H9 (cell line): ENCODE data around the gene SOBP. TPM values are rescaled to one million over a fixed set of nuclear protein-coding genes. Genes with fewer than 3 reads are reported as not detected.

ENCODE experiments used
- DNase-seq: peaks from one replicate; pipeline ENCODE4 v3.0.0-alpha.2; 2017
- H2AFZ ChIP-seq: one replicate; pipeline ENCODE4 v1.6.1; 2013; ENCODE audit warnings: mild to moderate bottlenecking, low read length, control low read depth, moderate library complexity
- H2AK5ac ChIP-seq: 2 replicates; pipeline ENCODE4 v1.6.1; 2013; ENCODE audit warnings: low read length, control low read depth, mixed read lengths; ENCODE audit not compliant: insufficient read length
- H2BK120ac ChIP-seq: one replicate; pipeline ENCODE4 v1.6.1; 2013; ENCODE audit warnings: low read depth, mild to moderate bottlenecking, low read length, control low read depth, inconsistent platforms; ENCODE audit not compliant: poor library complexity, severe bottlenecking
- H2BK12ac ChIP-seq: 2 replicates; pipeline ENCODE4 v1.6.1; 2013; ENCODE audit warnings: low read length, control low read depth, mixed read lengths, low read depth; ENCODE audit not compliant: insufficient read length
- H2BK15ac ChIP-seq: 2 replicates; pipeline ENCODE4 v1.6.1; 2013; ENCODE audit warnings: low read depth, low read length, control low read depth
- H2BK20ac ChIP-seq: one replicate; pipeline ENCODE4 v1.6.1; 2013; ENCODE audit warnings: low read depth, mild to moderate bottlenecking, low read length, control low read depth, inconsistent platforms; ENCODE audit not compliant: poor library complexity, severe bottlenecking
- H2BK5ac ChIP-seq: 2 replicates; pipeline ENCODE4 v1.6.1; 2013; ENCODE audit warnings: low read length, control low read depth, mixed read lengths; ENCODE audit not compliant: insufficient read length
- H3K14ac ChIP-seq: 2 replicates; pipeline ENCODE4 v1.6.1; 2013; ENCODE audit warnings: low read length, control low read depth; ENCODE audit not compliant: insufficient read depth
- H3K18ac ChIP-seq: 2 replicates; pipeline ENCODE4 v1.6.1; 2013; ENCODE audit warnings: low read depth, mild to moderate bottlenecking, mixed read lengths, low read length, control low read depth; ENCODE audit not compliant: insufficient read length
- H3K23ac ChIP-seq: 2 replicates; pipeline ENCODE4 v1.6.1; 2013; ENCODE audit warnings: low read length, control low read depth, mixed read lengths, low read depth; ENCODE audit not compliant: insufficient read length
- H3K23me2 ChIP-seq: 2 replicates; pipeline ENCODE4 v1.6.1; 2013; ENCODE audit warnings: low read depth, mild to moderate bottlenecking, mixed read lengths, low read length, control low read depth; ENCODE audit not compliant: insufficient read length, poor library complexity, severe bottlenecking
- H3K27ac ChIP-seq: 2 replicates; pipeline ENCODE4 v1.5.1; 2013; ENCODE audit warnings: low read length, control low read depth, mixed read lengths, low read depth; ENCODE audit not compliant: insufficient read length
- H3K27me3 ChIP-seq: 2 replicates; pipeline ENCODE4 v1.6.1; 2013; ENCODE audit warnings: low read length, control low read depth, inconsistent platforms; ENCODE audit not compliant: insufficient read depth
- H3K4ac ChIP-seq: 2 replicates; pipeline ENCODE4 v1.6.1; 2013; ENCODE audit warnings: low read depth, mild to moderate bottlenecking, control low read depth, inconsistent platforms, low read length, moderate library complexity
- H3K4me1 ChIP-seq: 2 replicates; pipeline ENCODE4 v1.6.1; 2013; ENCODE audit warnings: low read length, control low read depth, inconsistent platforms; ENCODE audit not compliant: insufficient read depth
- H3K4me2 ChIP-seq: 2 replicates; pipeline ENCODE4 v1.6.1; 2013; ENCODE audit warnings: low read length, control low read depth, mixed read lengths; ENCODE audit not compliant: insufficient read length, insufficient read depth
- H3K56ac ChIP-seq: 2 replicates; pipeline ENCODE4 v1.6.1; 2013; ENCODE audit warnings: low read depth, mild to moderate bottlenecking, mixed read lengths, low read length, control low read depth; ENCODE audit not compliant: insufficient read length
- H3K79me1 ChIP-seq: 2 replicates; pipeline ENCODE4 v1.6.1; 2013; ENCODE audit warnings: low read depth, mild to moderate bottlenecking, moderate library complexity, low read length, control low read depth, inconsistent platforms; ENCODE audit not compliant: insufficient read depth, poor library complexity, severe bottlenecking
- H3K79me2 ChIP-seq: 2 replicates; pipeline ENCODE4 v1.6.1; 2013; ENCODE audit warnings: low read length, control low read depth, inconsistent platforms; ENCODE audit not compliant: insufficient read depth
- H3K9ac ChIP-seq: 2 replicates; pipeline ENCODE4 v1.6.1; 2013; ENCODE audit warnings: low read length, control low read depth, mixed read lengths; ENCODE audit not compliant: insufficient read length; ENCODE audit errors: extremely low read depth
- H3K9me3 ChIP-seq: one replicate; pipeline ENCODE4 v1.6.1; 2013; ENCODE audit warnings: low read depth, low read length, inconsistent platforms; ENCODE audit not compliant: control insufficient read depth
- H3T11ph ChIP-seq: one replicate; pipeline ENCODE4 v1.6.1; 2013; ENCODE audit warnings: mild to moderate bottlenecking, low read length, control low read depth, inconsistent platforms
- H4K20me1 ChIP-seq: one replicate; pipeline ENCODE4 v1.6.1; 2013; ENCODE audit not compliant: control insufficient read depth, insufficient read length, insufficient read depth
- H4K5ac ChIP-seq: 2 replicates; pipeline ENCODE4 v1.6.1; 2013; ENCODE audit warnings: low read depth, mild to moderate bottlenecking, mixed read lengths, low read length, control low read depth; ENCODE audit not compliant: insufficient read length
- H4K8ac ChIP-seq: replicated peaks from 2 replicates; pipeline ENCODE4 v1.6.1; 2013; ENCODE audit warnings: low read length, control low read depth, mixed read lengths, low read depth; ENCODE audit not compliant: insufficient read length
- H4K91ac ChIP-seq: 2 replicates; pipeline ENCODE4 v1.6.1; 2013; ENCODE audit warnings: low read depth, mild to moderate bottlenecking, moderate library complexity, mixed read lengths, low read length, control low read depth; ENCODE audit not compliant: insufficient read length
- H3K27ac Mint-ChIP-seq, 3 experiments: 2 replicates in 2 of 3; 3 replicates in 1 of 3; pipeline ENCODE4 v1.8.0; 2020 to 2021; ENCODE audit warnings: mixed read lengths in 3 of 3, mild to moderate bottlenecking in 1 of 3, moderate library complexity in 1 of 3
- H3K27me3 Mint-ChIP-seq: 2 replicates; pipeline ENCODE4 v1.8.0; 2021; ENCODE audit warnings: low read depth, mild to moderate bottlenecking, moderate library complexity, mixed read lengths
- H3K36me3 Mint-ChIP-seq, 3 experiments: 2 replicates in 2 of 3; 3 replicates in 1 of 3; pipeline ENCODE4 v1.8.0; 2020 to 2021; ENCODE audit warnings: low read depth in 3 of 3, mixed read lengths in 3 of 3; ENCODE audit not compliant: insufficient read depth in 1 of 3
- H3K4me1 Mint-ChIP-seq, 2 experiments: 2 replicates each; pipeline ENCODE4 v1.8.0; 2020; ENCODE audit warnings: mixed read lengths in 2 of 2
- H3K4me3 Mint-ChIP-seq, 2 experiments: 2 replicates in 1 of 2; 3 replicates in 1 of 2; pipeline ENCODE4 v1.8.0; 2020 to 2021; ENCODE audit warnings: mild to moderate bottlenecking in 2 of 2, mixed read lengths in 2 of 2, moderate library complexity in 1 of 2
- H3K9me3 Mint-ChIP-seq, 2 experiments: 2 replicates in 1 of 2; 3 replicates in 1 of 2; pipeline ENCODE4 v1.8.0; 2020; ENCODE audit warnings: mild to moderate bottlenecking in 2 of 2, mixed read lengths in 2 of 2, moderate library complexity in 1 of 2
- WGBS: extraction: QIAGEN DNeasy Blood & Tissue Kit; methylation state at CpG from one replicate; pipeline ENCODE4 v1.1.7; 2013; ENCODE audit warnings: missing lambda C conversion rate, low lambda C conversion rate, mixed read lengths; ENCODE audit not compliant: insufficient read length; ENCODE audit errors: extremely low coverage; 5-methylcytosine and 5-hydroxymethylcytosine counted together
- total RNA-seq: library from RNA; stranded (reverse); gene quantifications from 2 replicates; pipeline ENCODE4 v1.2.1, GENCODE V29; 2021
- TF ChIP-seq, protein P1 (sequence below): fragments of 200-600 bp; sonication (generic); conservative IDR thresholded peaks from 3 replicates; pipeline ENCODE4 v1.8.0; 2021; ENCODE audit warnings: antibody characterized with exemption, mild to moderate bottlenecking

The SOBP gene
- total RNA-seq, 1 experiment from 2014 or later: 4.3 TPM

GRCh38 chr6:107506145-107506544 is 16.2 kb downstream of the SOBP start:
- no peak overlapping the region for H2BK15ac ChIP-seq
- H2BK12ac ChIP-seq: no peak overlapping the region
- WGBS: no CpG with 5 or more reads among the region's 1 CpG
- no peak overlapping the region for H2AK5ac ChIP-seq
- TF ChIP-seq, protein P1, sequence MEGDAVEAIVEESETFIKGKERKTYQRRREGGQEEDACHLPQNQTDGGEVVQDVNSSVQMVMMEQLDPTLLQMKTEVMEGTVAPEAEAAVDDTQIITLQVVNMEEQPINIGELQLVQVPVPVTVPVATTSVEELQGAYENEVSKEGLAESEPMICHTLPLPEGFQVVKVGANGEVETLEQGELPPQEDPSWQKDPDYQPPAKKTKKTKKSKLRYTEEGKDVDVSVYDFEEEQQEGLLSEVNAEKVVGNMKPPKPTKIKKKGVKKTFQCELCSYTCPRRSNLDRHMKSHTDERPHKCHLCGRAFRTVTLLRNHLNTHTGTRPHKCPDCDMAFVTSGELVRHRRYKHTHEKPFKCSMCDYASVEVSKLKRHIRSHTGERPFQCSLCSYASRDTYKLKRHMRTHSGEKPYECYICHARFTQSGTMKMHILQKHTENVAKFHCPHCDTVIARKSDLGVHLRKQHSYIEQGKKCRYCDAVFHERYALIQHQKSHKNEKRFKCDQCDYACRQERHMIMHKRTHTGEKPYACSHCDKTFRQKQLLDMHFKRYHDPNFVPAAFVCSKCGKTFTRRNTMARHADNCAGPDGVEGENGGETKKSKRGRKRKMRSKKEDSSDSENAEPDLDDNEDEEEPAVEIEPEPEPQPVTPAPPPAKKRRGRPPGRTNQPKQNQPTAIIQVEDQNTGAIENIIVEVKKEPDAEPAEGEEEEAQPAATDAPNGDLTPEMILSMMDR: no peak
- Mint-ChIP-seq H3K27ac (no peak overlapping the region), H3K36me3 (peaks cover 0 to 5% (median 0%) of the 10 kb centered on the region in 3 experiments; a peak in 2 of 7 replicates), H3K4me1 (peaks cover 33 to 43% of the 10 kb centered on the region in 2 experiments), H3K9me3 (no peaks in the 10 kb centered on the region), H3K27me3 (no peaks in the 10 kb centered on the region), H3K4me3 (no peak overlapping the region)
- no peak overlapping the region for H3K56ac ChIP-seq
- H3K79me1 ChIP-seq: no peaks in the 10 kb centered on the region
- H3K27me3 ChIP-seq: no peaks in the 10 kb centered on the region
- peaks cover 9% of the 10 kb centered on the region for H3K4me1 ChIP-seq
- H2BK20ac ChIP-seq: no peak overlapping the region
- no peak overlapping the region for H3K4me2 ChIP-seq
- H4K91ac ChIP-seq: no peak overlapping the region
- no peaks in the 10 kb centered on the region for H3K23me2 ChIP-seq
- no peak overlapping the region for H3K14ac ChIP-seq
- no peak overlapping the region for H3K18ac ChIP-seq
- H2BK5ac ChIP-seq: no peak overlapping the region
- H3K23ac ChIP-seq: no peak overlapping the region
- H2BK120ac ChIP-seq: no peak overlapping the region
- H2AFZ ChIP-seq: no peak overlapping the region
- H3T11ph ChIP-seq: no peak overlapping the region
- no peak overlapping the region for H4K8ac ChIP-seq
- H3K79me2 ChIP-seq: no peaks in the 10 kb centered on the region
- no peaks in the 10 kb centered on the region for H4K20me1 ChIP-seq
- no peak overlapping the region for H3K9ac ChIP-seq
- no peak overlapping the region for H4K5ac ChIP-seq
- no peak overlapping the region for H3K4ac ChIP-seq
- no peak overlapping the region for H3K27ac ChIP-seq
- no peaks in the 10 kb centered on the region for H3K9me3 ChIP-seq
- no peak for DNase-seq
